OCI-LY1 (cell line): ENCODE data around the gene ACMSD.
"Not testable (repeated sequence)": the region's sequence is repeated elsewhere in the genome, so short reads cannot be mapped to it uniquely, and the experiment has no call there.

Experiments used
- H2AFZ ChIP-seq: fragments of 200-600 bp; sonication (generic), shearing (Covaris generic); 2 replicates; pipeline ENCODE4 v1.6.0; 2014; ENCODE audit warnings: antibody characterized with exemption, mild to moderate bottlenecking, low read length
- H3F3A ChIP-seq: fragments of 200-600 bp; sonication (generic), shearing (Covaris generic); 2 replicates; pipeline ENCODE4 v1.6.0; 2014; ENCODE audit warnings: mild to moderate bottlenecking, antibody characterized with exemption, low read length, moderate library complexity; ENCODE audit not compliant: insufficient read depth
- H3K27ac ChIP-seq: fragments of 200-600 bp; sonication (generic); 2 replicates; pipeline ENCODE4 v1.5.1; 2014; ENCODE audit warnings: low read length, mixed run types, mild to moderate bottlenecking, low read depth; ENCODE audit not compliant: poor library complexity, severe bottlenecking
- H3K27me3 ChIP-seq: fragments of 200-600 bp; sonication (generic); 2 replicates; pipeline ENCODE4 v1.6.0; 2014; ENCODE audit warnings: antibody characterized with exemption, mild to moderate bottlenecking, low read length, moderate library complexity; ENCODE audit not compliant: insufficient read depth
- H3K36me3 ChIP-seq: fragments of 200-600 bp; sonication (generic); 2 replicates; pipeline ENCODE4 v1.6.1; 2014; ENCODE audit warnings: mild to moderate bottlenecking, antibody characterized with exemption, low read length, moderate library complexity, mixed read lengths; ENCODE audit not compliant: insufficient read depth
- H3K4me1 ChIP-seq: fragments of 200-600 bp; sonication (generic); 2 replicates; pipeline ENCODE4 v1.5.1; 2014; ENCODE audit warnings: mild to moderate bottlenecking, low read length, moderate library complexity; ENCODE audit not compliant: insufficient read depth, severe bottlenecking
- H3K4me2 ChIP-seq: fragments of 200-600 bp; sonication (generic), shearing (Covaris generic); 2 replicates; pipeline ENCODE4 v1.6.1; 2014; ENCODE audit warnings: low read length
- H3K4me3 ChIP-seq: fragments of 200-600 bp; sonication (generic); 2 replicates; pipeline ENCODE4 v1.5.1; 2014; ENCODE audit warnings: low read length, low read depth, mild to moderate bottlenecking, mixed read lengths; ENCODE audit not compliant: poor library complexity, severe bottlenecking
- H3K79me2 ChIP-seq: fragments of 200-600 bp; shearing (Covaris generic); 2 replicates; pipeline ENCODE4 v1.6.1; 2016; ENCODE audit warnings: mixed run types, low read length, mixed read lengths; ENCODE audit not compliant: insufficient read depth
- H3K9ac ChIP-seq: fragments of 200-600 bp; sonication (generic), shearing (Covaris generic); 2 replicates; pipeline ENCODE4 v1.6.1; 2014; ENCODE audit warnings: mild to moderate bottlenecking, low read length, mixed read lengths
- H3K9me2 ChIP-seq: fragments of 200-600 bp; sonication (generic), shearing (Covaris generic); 2 replicates; pipeline ENCODE4 v1.6.1; 2014; ENCODE audit warnings: low read depth, mild to moderate bottlenecking, low read length, mixed read lengths
- H3K9me3 ChIP-seq: fragments of 200-600 bp; shearing (Covaris generic); 2 replicates; pipeline ENCODE4 v1.6.1; 2014; ENCODE audit warnings: low read length, mixed read lengths
- H4K20me1 ChIP-seq: fragments of 200-600 bp; sonication (generic), shearing (Covaris generic); 2 replicates; pipeline ENCODE4 v1.6.0; 2016; ENCODE audit warnings: mild to moderate bottlenecking, low read length; ENCODE audit not compliant: insufficient read depth
- CTCF ChIP-seq: fragments of 200-600 bp; sonication (generic), shearing (Covaris generic); IDR thresholded peaks from 2 replicates; pipeline ENCODE4 v1.5.1; 2017; ENCODE audit warnings: mild to moderate bottlenecking, antibody characterized with exemption, low read length, moderate library complexity, mixed read lengths
- EZH2 ChIP-seq: fragments of 200-600 bp; sonication (generic), shearing (Covaris generic); IDR thresholded peaks from 2 replicates; pipeline ENCODE4 v1.8.0; 2017; ENCODE audit warnings: borderline replicate concordance, mixed run types, mild to moderate bottlenecking, antibody characterized with exemption, low read length, moderate library complexity, mixed read lengths

The ACMSD gene

DNA sequence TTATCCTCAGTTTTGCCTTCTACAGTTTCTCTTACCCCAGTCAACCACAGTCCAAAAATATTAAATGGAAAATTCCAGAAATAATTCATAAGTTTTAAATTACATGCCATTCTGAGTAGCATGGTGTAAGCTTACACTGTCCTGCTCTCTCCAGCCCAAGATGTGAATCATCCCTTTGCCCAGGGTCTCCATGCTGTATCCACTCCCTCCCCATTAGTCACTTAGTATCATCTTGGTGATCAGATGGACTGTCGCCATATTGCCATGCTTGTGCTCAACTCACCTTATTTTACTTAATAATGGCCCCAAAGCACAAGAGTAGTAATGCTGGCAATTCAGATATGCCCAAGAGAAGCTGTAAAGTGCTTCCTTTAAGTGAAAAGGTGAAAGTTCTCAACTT lies 61.7 kb downstream of the ACMSD start:
- H3K9ac ChIP-seq = no peak overlapping the region
- H3K27me3 ChIP-seq = no peaks in the 10 kb centered on the region
- H3K4me2 ChIP-seq = no peak overlapping the region
- TF ChIP-seq CTCF (no peak), EZH2 (no peak)
- no peaks in the 10 kb centered on the region for H3K36me3 ChIP-seq
- H3K27ac ChIP-seq = no peak overlapping the region
- H3K4me1 ChIP-seq = no peaks in the 10 kb centered on the region
- H2AFZ ChIP-seq = no peak overlapping the region
- no peaks in the 10 kb centered on the region for H3F3A ChIP-seq
- no peak overlapping the region for H3K4me3 ChIP-seq
- H3K9me2 ChIP-seq = no peaks in the 10 kb centered on the region
- no peaks in the 10 kb centered on the region for H4K20me1 ChIP-seq
- no peaks in the 10 kb centered on the region for H3K9me3 ChIP-seq
- no peaks in the 10 kb centered on the region for H3K79me2 ChIP-seq

GRCh38 chr2:134903701-134904100 lies 65.3 kb downstream of the ACMSD start:
- not testable (repeated sequence) for H3K9ac ChIP-seq, H3K4me1 ChIP-seq, H3K4me2 ChIP-seq, H3F3A ChIP-seq, H3K9me3 ChIP-seq, H3K36me3 ChIP-seq, H3K27me3 ChIP-seq, H4K20me1 ChIP-seq, H3K9me2 ChIP-seq, H3K4me3 ChIP-seq, H2AFZ ChIP-seq, H3K27ac ChIP-seq, H3K79me2 ChIP-seq

DNA sequence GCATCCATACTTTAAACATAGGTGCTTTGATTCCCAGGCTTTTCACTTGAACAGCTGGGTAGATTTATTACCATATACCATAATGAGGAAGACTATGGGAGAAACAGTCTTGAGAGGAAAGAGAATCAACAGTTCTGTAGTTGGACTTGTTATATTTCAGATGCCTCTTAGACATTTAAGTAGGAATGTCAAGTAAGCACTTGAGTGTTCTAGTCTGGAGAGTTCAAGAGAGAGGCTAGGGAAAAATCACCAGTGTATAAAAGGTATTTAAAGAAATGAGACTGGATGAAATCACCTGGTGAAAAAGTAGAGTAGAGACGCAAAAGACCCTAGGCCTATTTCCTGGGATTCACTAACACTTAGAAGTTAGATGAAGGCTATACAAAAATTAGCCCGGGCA lies 66.8 kb downstream of the ACMSD start:
- H4K20me1 ChIP-seq = no peaks in the 10 kb centered on the region
- H3K9me2 ChIP-seq = no peaks in the 10 kb centered on the region
- TF ChIP-seq EZH2 = no peak
- no peak for TF ChIP-seq CTCF
- no peak overlapping the region for H3K4me2 ChIP-seq
- H3K27me3 ChIP-seq = no peaks in the 10 kb centered on the region
- H3K4me3 ChIP-seq = no peak overlapping the region
- H3K4me1 ChIP-seq = no peaks in the 10 kb centered on the region
- no peaks in the 10 kb centered on the region for H3K9me3 ChIP-seq
- H3K36me3 ChIP-seq = no peaks in the 10 kb centered on the region
- H3F3A ChIP-seq = no peaks in the 10 kb centered on the region
- no peak overlapping the region for H3K9ac ChIP-seq
- no peak overlapping the region for H3K27ac ChIP-seq
- H2AFZ ChIP-seq = no peak overlapping the region
- H3K79me2 ChIP-seq = no peaks in the 10 kb centered on the region

GRCh38 chr2:134906726-134907125 lies 68.3 kb downstream of the ACMSD start:
- H3K4me2 ChIP-seq = no peak overlapping the region
- H3K27ac ChIP-seq = no peak overlapping the region
- H3K4me3 ChIP-seq = no peak overlapping the region
- H3K36me3 ChIP-seq = no peaks in the 10 kb centered on the region
- H3K79me2 ChIP-seq = no peaks in the 10 kb centered on the region
- H4K20me1 ChIP-seq = no peaks in the 10 kb centered on the region
- H3K9ac ChIP-seq = no peak overlapping the region
- no peaks in the 10 kb centered on the region for H3K4me1 ChIP-seq
- no peak for TF ChIP-seq EZH2
- no peak for TF ChIP-seq CTCF
- H2AFZ ChIP-seq = no peak overlapping the region
- no peaks in the 10 kb centered on the region for H3K9me2 ChIP-seq
- H3K9me3 ChIP-seq = no peaks in the 10 kb centered on the region
- H3F3A ChIP-seq = no peaks in the 10 kb centered on the region
- H3K27me3 ChIP-seq = peaks cover 3% of the 10 kb centered on the region; the same call in 1 of the 2 replicates

- H2AFZ ChIP-seq, H3F3A ChIP-seq, H3K4me1 ChIP-seq, H3K9me2 ChIP-seq, H3K27ac ChIP-seq, H4K20me1 ChIP-seq, H3K9me3 ChIP-seq, H3K4me2 ChIP-seq, H3K79me2 ChIP-seq, H3K36me3 ChIP-seq, H3K9ac ChIP-seq, H3K4me3 ChIP-seq, H3K27me3 ChIP-seq: not testable (repeated sequence)
These were observed 69.2 kb downstream of the ACMSD start for GRCh38 chr2:134907441-134908116.
